A673 (cell line): ENCODE data around the gene RBFOX2.
"Not testable (repeated sequence)": the region's sequence is repeated elsewhere in the genome, so short reads cannot be mapped to it uniquely, and the experiment has no call there.

Experiments used
- CTCF ChIP-seq: fragments of 300-800, 200-600 bp; sonication (generic); conservative IDR thresholded peaks from 2 replicates; pipeline ENCODE4 v1.5.1; 2017; ENCODE audit warnings: low read depth, mild to moderate bottlenecking, antibody characterized with exemption, low read length, moderate library complexity, mixed read lengths
- EZH2 ChIP-seq: fragments of 200-600 bp; sonication (generic); IDR thresholded peaks from 2 replicates; pipeline ENCODE4 v1.6.1; 2017; ENCODE audit warnings: borderline replicate concordance, low read depth, mild to moderate bottlenecking, mixed read lengths, antibody characterized with exemption, low read length; ENCODE audit not compliant: poor library complexity, severe bottlenecking

- TF ChIP-seq CTCF, EZH2: not testable (repeated sequence)
Measured at GRCh38 chr22:36070645-36071044, 42.0 kb upstream of the RBFOX2 start.
